Testis (tissue), 2 donors: ENCODE measurements around the gene MYL9.

Experiments used
- CTCF ChIP-seq, 3 experiments: fragments of 450-650 bp in 2 of 3; fragments of 200-600 bp in 1 of 3; sonication (generic) in 1 of 3; IDR thresholded peaks; one replicate each; pipeline ENCODE4 v1.5.1; 2016 to 2019; ENCODE audit warnings: antibody characterized with exemption in 3 of 3, mild to moderate bottlenecking in 2 of 3, moderate library complexity in 1 of 3
- POLR2A ChIP-seq: fragments of 450-650 bp; IDR thresholded peaks from one replicate; pipeline ENCODE4 v1.6.1; 2017; ENCODE audit warnings: antibody characterized with exemption, mild to moderate bottlenecking, moderate library complexity

- TF ChIP-seq CTCF (IDR thresholded peaks at IDR 0.05): no peak
- TF ChIP-seq POLR2A: no peak
Measured at GRCh38 chr20:36528176-36528874, 13.0 kb upstream of the MYL9 start.
